K562 (cell line): ENCODE measurements around the gene PCF11. TPM values are rescaled to one million over a fixed set of nuclear protein-coding genes. Genes with fewer than 3 reads are reported as not detected.

Experiments used
- CXXC5 ChIP-seq: fragments of 250-450 bp; sonication (Bioruptor Pico); IDR thresholded peaks from 2 replicates; pipeline ENCODE4 v1.8.0; 2022; ENCODE audit warnings: inconsistent platforms, mild to moderate bottlenecking, moderate library complexity
- E2F6 ChIP-seq, 2 experiments: IDR thresholded peaks; 2 replicates each; pipeline ENCODE4 v1.6.1; 2011; ENCODE audit warnings: borderline replicate concordance in 1 of 2, control low read depth in 1 of 2, low read depth in 1 of 2, low read length in 1 of 2, mild to moderate bottlenecking in 1 of 2, mixed read lengths in 1 of 2, moderate library complexity in 1 of 2; ENCODE audit not compliant: insufficient read depth in 1 of 2, insufficient read length in 1 of 2, poor library complexity in 1 of 2, severe bottlenecking in 1 of 2; ENCODE audit errors: extremely low read depth in 1 of 2
- ETV1 ChIP-seq: fragments of 450-650 bp; conservative IDR thresholded peaks from 2 replicates; pipeline ENCODE4 v1.6.1; 2016; ENCODE audit warnings: missing genetic modification characterization, control low read depth, low read depth, missing compliant biosample characterization
- L3MBTL2 ChIP-seq: fragments of 450-650 bp; IDR thresholded peaks from 2 replicates; pipeline ENCODE4 v1.6.1; 2016; ENCODE audit warnings: mild to moderate bottlenecking, moderate library complexity
- MAX ChIP-seq: sonication (generic); formaldehyde crosslinking; IDR thresholded peaks from 2 replicates; pipeline ENCODE4 v1.9.0; 2022; ENCODE audit warnings: mild to moderate bottlenecking, missing genetic modification reagents
- MTA3 ChIP-seq: fragments of 450-650 bp; formaldehyde crosslinking; IDR thresholded peaks from 2 replicates; pipeline ENCODE4 v1.6.1; 2017; ENCODE audit warnings: mild to moderate bottlenecking, borderline replicate concordance
- PHTF2 ChIP-seq: fragments of 250-450 bp; sonication (Bioruptor Pico); IDR thresholded peaks from 2 replicates; pipeline ENCODE4 v1.5.0; 2021; ENCODE audit warnings: mild to moderate bottlenecking
- RBM14 ChIP-seq: fragments of 200-400 bp; formaldehyde crosslinking; IDR thresholded peaks from 2 replicates; pipeline ENCODE4 v1.6.1; 2018; ENCODE audit warnings: low read depth, mild to moderate bottlenecking, low read length, moderate library complexity, borderline replicate concordance; ENCODE audit not compliant: insufficient read depth
- SMC3 ChIP-seq: conservative IDR thresholded peaks from 2 replicates; pipeline ENCODE4 v1.6.1; 2011; ENCODE audit warnings: low read depth, low read length, improper control_type of control experiment; ENCODE audit not compliant: insufficient read depth
- SRSF9 ChIP-seq: fragments of 200-400 bp; formaldehyde crosslinking; IDR thresholded peaks from 2 replicates; pipeline ENCODE4 v1.6.1; 2017; ENCODE audit warnings: low read depth, low read length, borderline replicate concordance
- STAT6 ChIP-seq: sonication (generic); formaldehyde crosslinking; IDR thresholded peaks from 2 replicates; pipeline ENCODE4 v1.8.1; 2023; ENCODE audit warnings: mild to moderate bottlenecking, missing genetic modification reagents
- ZBTB40 ChIP-seq, 2 experiments: fragments of 450-650 bp in 1 of 2; sonication (generic) in 1 of 2; formaldehyde crosslinking in 1 of 2; IDR thresholded peaks; 2 replicates each; pipeline versions ENCODE4 v1.7.1 to v1.9.0; 2016 to 2022; ENCODE audit warnings: inconsistent platforms in 1 of 2, mild to moderate bottlenecking in 1 of 2, missing genetic modification reagents in 1 of 2
- polyA plus RNA-seq, 8 experiments: library from polyadenylated mRNA; depleted of rRNA in 4 of 8; stranded (reverse) in 5 of 8; unstranded in 3 of 8; fragments of >200 nt; fragmentation: Nextera tagmentation in 2 of 8; fragmentation: Illumina TruSeq in 1 of 8; extraction: Ambion mirVana in 2 of 8; extraction: Trizol in 1 of 8; gene quantifications; 2 replicates each; pipeline versions ENCODE4 v1.2.1 to v1.2.3, GENCODE V29; 2011 to 2014; ENCODE audit warnings: inconsistent platforms in 1 of 8, missing spikeins in 1 of 8
- total RNA-seq, 7 experiments: library from RNA; depleted of rRNA in 6 of 7; stranded (reverse); fragments of >200 nt in 6 of 7; fragmentation: Illumina TruSeq in 2 of 7; extraction: Trizol in 2 of 7; gene quantifications; 2 replicates each; pipeline versions ENCODE4 v1.2.1 to v1.2.3, GENCODE V29; 2011 to 2021; ENCODE audit warnings: low replicate concordance in 1 of 7

The PCF11 gene
- total and polyA plus RNA-seq, 9 of the 15 experiments (the other 6 are each of a cell fraction or from before 2014, with no cell fraction given), result 9.3 to 91.6 (median 54.4) TPM

GRCh38 chr11:83157594-83158356 lies 844 bp downstream of the PCF11 start (continued):
- peak; percentile 64 for TF ChIP-seq ZBTB40 (IDR thresholded peaks at IDR 0.05)
- TF ChIP-seq ZBTB40 (CRISPR knock-in tag; IDR thresholded peaks at IDR 0.05), result no peak
- TF ChIP-seq RBM14, result no peak
- no peak for TF ChIP-seq PHTF2 (CRISPR knock-in tag)
- peak; percentile 12; the same call in 1 of the 2 replicates for TF ChIP-seq L3MBTL2
- TF ChIP-seq SRSF9, result no peak
- TF ChIP-seq MTA3, result 0 out of 2 replicates have a peak, but pooled peaks have one; percentile 15
- peak; percentile 82 for TF ChIP-seq ETV1 (tag)
- TF ChIP-seq SMC3, result 0 out of 2 replicates have a peak, but pooled peaks have one; percentile 6
- TF ChIP-seq E2F6 (IDR thresholded peaks at IDR 0.05; ENCODE audit: borderline replicate concordance in 1 of 2, extremely low read depth in 1 of 2, insufficient read depth in 1 of 2, insufficient read length in 1 of 2, low read depth in 1 of 2, low read length in 1 of 2, poor library complexity in 1 of 2, severe bottlenecking in 1 of 2), result no peak
- TF ChIP-seq CXXC5 (CRISPR knock-in tag), result 0 out of 2 replicates have a peak, but pooled peaks have one; percentile 4
- TF ChIP-seq STAT6, result no peak
- peak; percentile 62 for TF ChIP-seq MAX (CRISPR knock-in tag)
